Sigmoid colon (tissue), 7 donors: Measurements from ENCODE around the gene NOL6. TPM values are rescaled to one million over a fixed set of nuclear protein-coding genes. Genes with fewer than 3 reads are reported as not detected.
"Not testable (repeated sequence)": the region's sequence is repeated elsewhere in the genome, so short reads cannot be mapped to it uniquely, and the experiment has no call there.

Source experiments
- DNase-seq: peaks from one replicate; pipeline ENCODE4 v3.0.0-alpha.2; 2019
- H3K27ac ChIP-seq, 4 donors: fragments of 200-600 bp; sonication (generic); one replicate each; pipeline ENCODE4 v1.5.1; 2016 to 2019; ENCODE audit warnings: mild to moderate bottlenecking in 1 of 4
- H3K27me3 ChIP-seq, 3 donors: fragments of 200-600 bp; sonication (generic); one replicate each; pipeline ENCODE4 v1.5.1; 2019; ENCODE audit warnings: mild to moderate bottlenecking in 1 of 3
- H3K36me3 ChIP-seq, 4 donors: fragments of 200-600 bp; sonication (generic); one replicate each; pipeline ENCODE4 v1.5.1; 2016 to 2019
- H3K4me1 ChIP-seq, 4 donors: fragments of 200-600 bp; sonication (generic); one replicate each; pipeline ENCODE4 v1.5.1; 2017 to 2019
- H3K4me3 ChIP-seq, 4 donors: fragments of 200-600 bp; sonication (generic); one replicate each; pipeline ENCODE4 v1.5.1; 2017 to 2019; ENCODE audit warnings: mild to moderate bottlenecking in 2 of 4, moderate library complexity in 1 of 4
- H3K9me3 ChIP-seq, 4 donors: fragments of 200-600 bp in 3 of 4; sonication (generic) in 3 of 4; one replicate each; pipeline versions ENCODE4 v1.5.1 to v1.6.1; 2013 to 2019
- EP300 ChIP-seq, 4 donors: sonication (generic); formaldehyde crosslinking; IDR thresholded peaks; one replicate each; pipeline ENCODE4 v1.6.1; 2017; ENCODE audit warnings: antibody characterized with exemption in 4 of 4
- POLR2A ChIP-seq, 2 donors: fragments of 450-650 bp; IDR thresholded peaks; one replicate each; pipeline ENCODE4 v1.6.1; 2016; ENCODE audit warnings: antibody characterized with exemption in 2 of 2, mild to moderate bottlenecking in 2 of 2, moderate library complexity in 2 of 2
- POLR2AphosphoS5 ChIP-seq, 4 donors: sonication (generic); formaldehyde crosslinking; IDR thresholded peaks; one replicate each; pipeline ENCODE4 v1.6.1; 2017; ENCODE audit warnings: antibody characterized with exemption in 4 of 4
- WGBS, 2 donors: extraction: QIAGEN DNeasy Blood & Tissue Kit; methylation state at CpG; one replicate each; pipeline ENCODE4 v1.1.7; 2013; 5-methylcytosine and 5-hydroxymethylcytosine counted together
- intact Hi-C: fragments of 100-400 bp; cut with DNase I; formaldehyde crosslinking; loops from one replicate; pipeline ENCODE4 v1.15.1; 2023
- polyA plus RNA-seq, 3 donors: library from polyadenylated mRNA; stranded (reverse); fragments of 200-250 nt; gene quantifications; one replicate each; pipeline ENCODE4 v1.2.3, GENCODE V29; 2013
- total RNA-seq, 4 donors: library from RNA; depleted of rRNA; stranded (reverse); fragments of >200 nt; gene quantifications; one replicate each; pipeline ENCODE4 v1.1.0, GENCODE V29; 2016
- TF ChIP-seq, protein P1 (sequence below), 4 experiments: fragments of 450-650 bp in 3 of 4; fragments of 200-600 bp in 1 of 4; IDR thresholded peaks; one replicate each; pipeline ENCODE4 v1.5.1; 2016 to 2019; ENCODE audit warnings: antibody characterized with exemption in 4 of 4, mild to moderate bottlenecking in 3 of 4, moderate library complexity in 2 of 4
- donor health status: healthy with polysubstance abuse.
- donor health status: Bipolar disorder and iron deficiency.
- donor health status: healthy.

Gene NOL6
- total and polyA plus RNA-seq, 7 donors: 5.5 to 23.6 (median 9.9) TPM

DNA sequence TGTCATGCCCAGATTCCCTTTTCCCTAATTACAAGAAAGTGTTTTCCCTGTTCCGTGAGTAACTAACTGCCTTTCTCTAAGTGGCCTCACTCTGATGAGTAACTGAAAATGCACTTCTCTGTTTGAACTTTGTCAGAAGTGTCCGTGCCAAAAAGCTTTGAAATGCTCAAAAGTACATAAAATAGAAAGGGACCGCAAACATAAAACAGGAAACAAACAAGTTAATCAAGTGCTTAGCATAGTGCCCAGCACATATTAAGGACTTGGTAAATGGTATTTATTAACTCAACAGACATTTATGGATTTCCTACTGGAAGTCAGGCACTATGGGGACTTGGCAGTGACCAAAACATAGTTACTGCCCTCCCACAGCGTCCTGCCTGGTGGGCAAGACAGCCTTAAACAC, 48.6 kb downstream of the NOL6 start:
- no peaks in the 10 kb centered on the region for H3K36me3 ChIP-seq
- no peaks in the 10 kb centered on the region for H3K9me3 ChIP-seq
- DNase-seq: no peak
- no peak overlapping the region for H3K4me3 ChIP-seq
- H3K4me1 ChIP-seq: no peaks in the 10 kb centered on the region
- H3K27ac ChIP-seq: no peak overlapping the region
- intact Hi-C loops: no loop called here
- 26 to 67% methylated on average over 4 of the region's 4 CpGs for WGBS, 2 donors
- no peaks in the 10 kb centered on the region for H3K27me3 ChIP-seq
- TF ChIP-seq POLR2A (IDR thresholded peaks at IDR 0.05) (no peak), EP300 (IDR thresholded peaks at IDR 0.05) (no peak), POLR2AphosphoS5 (IDR thresholded peaks at IDR 0.05) (no peak)
- TF ChIP-seq, protein P1, sequence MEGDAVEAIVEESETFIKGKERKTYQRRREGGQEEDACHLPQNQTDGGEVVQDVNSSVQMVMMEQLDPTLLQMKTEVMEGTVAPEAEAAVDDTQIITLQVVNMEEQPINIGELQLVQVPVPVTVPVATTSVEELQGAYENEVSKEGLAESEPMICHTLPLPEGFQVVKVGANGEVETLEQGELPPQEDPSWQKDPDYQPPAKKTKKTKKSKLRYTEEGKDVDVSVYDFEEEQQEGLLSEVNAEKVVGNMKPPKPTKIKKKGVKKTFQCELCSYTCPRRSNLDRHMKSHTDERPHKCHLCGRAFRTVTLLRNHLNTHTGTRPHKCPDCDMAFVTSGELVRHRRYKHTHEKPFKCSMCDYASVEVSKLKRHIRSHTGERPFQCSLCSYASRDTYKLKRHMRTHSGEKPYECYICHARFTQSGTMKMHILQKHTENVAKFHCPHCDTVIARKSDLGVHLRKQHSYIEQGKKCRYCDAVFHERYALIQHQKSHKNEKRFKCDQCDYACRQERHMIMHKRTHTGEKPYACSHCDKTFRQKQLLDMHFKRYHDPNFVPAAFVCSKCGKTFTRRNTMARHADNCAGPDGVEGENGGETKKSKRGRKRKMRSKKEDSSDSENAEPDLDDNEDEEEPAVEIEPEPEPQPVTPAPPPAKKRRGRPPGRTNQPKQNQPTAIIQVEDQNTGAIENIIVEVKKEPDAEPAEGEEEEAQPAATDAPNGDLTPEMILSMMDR (IDR thresholded peaks at IDR 0.05): no peak

DNA sequence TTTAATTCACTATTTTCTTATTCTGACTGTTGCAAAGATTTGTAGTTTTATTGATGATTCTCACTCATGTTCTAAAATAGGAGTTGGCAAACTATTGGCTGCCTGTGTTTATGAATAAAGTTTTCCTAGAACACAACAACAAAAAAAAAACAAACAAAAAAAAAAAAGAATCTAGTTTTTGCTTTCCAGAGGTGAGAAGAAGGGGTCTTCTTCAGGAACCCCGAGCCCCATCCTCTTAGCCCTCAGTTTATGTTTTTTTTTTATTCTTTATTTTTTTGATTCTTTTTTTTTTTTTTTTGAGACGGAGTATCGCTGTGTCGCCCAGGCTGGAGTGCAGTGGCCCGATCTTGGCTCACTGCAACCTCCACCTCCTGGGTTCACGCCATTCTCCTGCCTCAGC, 49.2 kb downstream of the NOL6 start:
- H3K4me1 ChIP-seq, H3K36me3 ChIP-seq, H3K4me3 ChIP-seq, DNase-seq, H3K27me3 ChIP-seq, intact Hi-C loops, H3K9me3 ChIP-seq, H3K27ac ChIP-seq: not testable (repeated sequence)
- WGBS, 2 donors: 94% methylated on average over 6 of the region's 6 CpGs

DNA sequence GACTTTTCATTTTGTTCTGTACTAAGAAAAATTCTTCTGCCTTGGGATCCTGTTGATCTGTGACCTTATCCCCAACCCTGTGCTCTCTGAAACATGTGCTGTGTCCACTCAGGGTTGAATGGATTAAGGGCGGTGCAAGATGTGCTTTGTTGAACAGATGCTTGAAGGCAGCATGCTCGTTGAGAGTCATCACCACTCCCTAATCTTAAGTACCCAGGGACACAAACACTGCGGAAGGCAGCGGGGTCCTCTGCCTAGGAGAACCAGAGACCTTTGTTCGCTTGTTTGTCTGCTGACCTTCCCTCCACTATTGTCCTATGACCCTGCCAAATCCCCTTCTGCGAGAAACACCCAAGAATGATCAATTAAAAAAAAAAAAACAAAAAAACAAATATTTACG, 49.7 kb downstream of the NOL6 start:
- WGBS, 2 donors: 78 to 88% methylated on average over 5 to 7 of the region's 7 CpGs

DNA sequence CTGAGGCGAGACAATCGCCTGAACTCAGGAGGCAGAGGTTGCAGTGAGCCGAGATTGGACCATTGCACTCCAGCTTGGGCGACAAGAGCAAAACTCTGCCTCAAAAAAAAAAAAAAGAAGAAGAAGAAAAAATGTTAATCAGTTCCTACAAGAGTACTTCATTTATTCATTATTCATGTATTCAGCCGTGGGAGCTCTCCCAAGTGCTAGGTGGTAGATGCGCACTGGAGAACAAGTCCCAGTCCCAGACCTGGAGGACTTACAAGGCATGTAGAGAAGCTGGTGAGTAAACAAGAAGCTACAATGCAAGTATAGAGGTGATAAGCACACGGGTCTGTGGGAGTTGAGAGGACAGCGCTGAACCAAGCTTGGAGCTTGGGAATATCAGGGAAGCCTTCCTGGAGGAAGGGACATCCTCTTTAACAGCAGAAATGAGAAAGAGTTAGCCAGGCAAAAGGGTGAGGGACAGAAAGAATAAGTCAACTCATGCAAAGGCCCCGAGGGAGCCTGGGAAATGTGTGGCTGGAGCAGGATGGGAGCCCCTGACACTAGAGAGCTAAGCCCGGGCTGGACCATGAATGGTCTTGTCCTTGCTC, 53.9 kb downstream of the NOL6 start:
- Histone ChIP-seq H3K27me3 (no peaks in the 10 kb centered on the region), H3K4me1 (peaks cover 0 to 7% (median 4%) of the 10 kb centered on the region in 4 donors), H3K4me3 (no peak overlapping the region), H3K9me3 (no peaks in the 10 kb centered on the region), H3K27ac (no peak overlapping the region), H3K36me3 (no peaks in the 10 kb centered on the region)
- 74 to 80% methylated on average over 10 of the region's 10 CpGs for WGBS, 2 donors
- no peak for TF ChIP-seq EP300 (IDR thresholded peaks at IDR 0.05)
- TF ChIP-seq, protein P1 (IDR thresholded peaks at IDR 0.05): no peak
- TF ChIP-seq POLR2A (IDR thresholded peaks at IDR 0.05): no peak
- TF ChIP-seq POLR2AphosphoS5 (IDR thresholded peaks at IDR 0.05): no peak
- intact Hi-C loops: no loop called here
- no peak for DNase-seq

More for the DNA sequence above, 49.7 kb downstream of the NOL6 start:
- DNase-seq, intact Hi-C loops, H3K36me3 ChIP-seq, H3K4me3 ChIP-seq, H3K4me1 ChIP-seq, H3K9me3 ChIP-seq, H3K27ac ChIP-seq, H3K27me3 ChIP-seq: not testable (repeated sequence)

DNA sequence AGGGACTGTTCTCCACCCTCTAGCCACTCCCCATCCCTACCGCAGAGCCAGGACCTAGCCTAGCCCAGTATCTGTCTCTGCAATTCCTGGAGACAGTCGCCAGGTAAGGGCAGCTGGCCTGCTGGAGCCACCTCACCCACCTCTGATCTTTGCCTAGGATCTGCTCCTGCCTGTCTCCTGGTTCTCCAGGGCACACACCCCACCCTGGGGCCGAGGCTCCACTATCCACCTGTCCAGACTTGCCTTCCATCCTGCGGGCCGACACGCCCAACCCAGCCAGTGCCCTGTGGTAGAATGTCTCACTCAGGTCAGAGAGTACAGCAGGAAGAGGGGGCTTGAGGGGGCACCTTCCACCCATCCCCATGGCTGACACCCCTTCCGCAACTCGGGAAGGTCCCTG, 55.6 kb downstream of the NOL6 start:
- H3K9me3 ChIP-seq: no peaks in the 10 kb centered on the region
- H3K27me3 ChIP-seq: no peaks in the 10 kb centered on the region
- peaks cover 0 to 7% (median 4%) of the 10 kb centered on the region in 4 donors for H3K4me1 ChIP-seq
- no peak for TF ChIP-seq POLR2A (IDR thresholded peaks at IDR 0.05)
- no peak for TF ChIP-seq EP300 (IDR thresholded peaks at IDR 0.05)
- intact Hi-C loops: no loop called here
- no peak for DNase-seq
- H3K4me3 ChIP-seq: no peak overlapping the region
- 42 to 80% methylated on average over 8 of the region's 8 CpGs for WGBS, 2 donors
- no peak overlapping the region for H3K27ac ChIP-seq
- H3K36me3 ChIP-seq: no peaks in the 10 kb centered on the region

DNA sequence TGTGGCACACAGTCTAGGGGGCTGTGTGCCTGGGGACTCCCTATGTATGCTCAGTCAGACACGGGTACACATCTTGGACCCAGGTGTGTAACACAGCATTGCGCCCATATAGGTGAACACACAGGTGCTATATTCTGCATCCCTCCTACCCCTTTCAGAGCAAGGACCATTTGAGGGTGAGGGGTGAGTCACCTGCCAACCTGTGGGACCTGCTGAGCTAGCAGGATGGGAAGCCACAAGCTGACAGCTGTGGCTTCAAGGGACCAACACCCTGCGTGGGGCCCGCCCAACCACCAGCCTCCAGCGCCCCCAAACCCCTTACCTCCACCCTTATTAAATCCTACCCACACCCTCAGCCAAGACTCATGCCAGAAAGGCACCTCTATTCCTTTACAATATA, 56.7 kb downstream of the NOL6 start:
- 51 to 59% methylated on average over 5 of the region's 5 CpGs for WGBS, 2 donors
- TF ChIP-seq POLR2A (IDR thresholded peaks at IDR 0.05) (no peak), EP300 (IDR thresholded peaks at IDR 0.05) (no peak), POLR2AphosphoS5 (IDR thresholded peaks at IDR 0.05) (no peak)
- TF ChIP-seq, protein P1 (IDR thresholded peaks at IDR 0.05): no peak
- no peaks in the 10 kb centered on the region for H3K36me3 ChIP-seq
- no peak overlapping the region for H3K27ac ChIP-seq
- H3K4me1 ChIP-seq: peaks cover 0 to 7% (median 4%) of the 10 kb centered on the region in 4 donors
- no peak overlapping the region for H3K4me3 ChIP-seq
- H3K9me3 ChIP-seq: no peaks in the 10 kb centered on the region
- H3K27me3 ChIP-seq: no peaks in the 10 kb centered on the region
- no peak for DNase-seq
- intact Hi-C loops: no loop called here
